GM18907 (cell line): ENCODE measurements around the gene ARHGAP28.

Experiments
- ATAC-seq: cut with Tn5 transposase; IDR thresholded peaks from one replicate; pipeline ENCODE4 v1.9.1; 2021; ENCODE audit warnings: mild to moderate bottlenecking, moderate library complexity; ENCODE audit not compliant: unreplicated experiment

ARHGAP28 gene

GRCh38 chr18:6729247-6730091 is at the start of gene ARHGAP28:
Gene ARHGAP28 (plus strand): TSS chr18:6729716. CDS start chr18:6729822, 106 bp downstream.
- ATAC-seq, result peak; percentile 86

GRCh38 chr18:6681331-6681875 is 48.1 kb upstream of the ARHGAP28 start:
- ATAC-seq, result no peak

- no peak for ATAC-seq
Observed at GRCh38 chr18:6682437-6683111, 46.9 kb upstream of the ARHGAP28 start.

GRCh38 chr18:6683112-6683876 is 46.2 kb upstream of the ARHGAP28 start:
- ATAC-seq, result no peak

GRCh38 chr18:6687676-6688075 is 41.8 kb upstream of the ARHGAP28 start:
- no peak for ATAC-seq

- ATAC-seq, result no peak
Observed at GRCh38 chr18:6708890-6709289, 20.6 kb upstream of the ARHGAP28 start.

- no peak for ATAC-seq
Observed at GRCh38 chr18:6711467-6711866, 18.0 kb upstream of the ARHGAP28 start.

- no peak for ATAC-seq
Observed at GRCh38 chr18:6712401-6712800, 17.1 kb upstream of the ARHGAP28 start.

- ATAC-seq, result no peak
Observed at GRCh38 chr18:6714010-6714409, 15.5 kb upstream of the ARHGAP28 start.

GRCh38 chr18:6718267-6718666 is 11.2 kb upstream of the ARHGAP28 start:
- no peak for ATAC-seq

GRCh38 chr18:6719098-6719846 is 10.2 kb upstream of the ARHGAP28 start:
- ATAC-seq, result no peak

- no peak for ATAC-seq
Observed at GRCh38 chr18:6719910-6720683, 9.4 kb upstream of the ARHGAP28 start.

- no peak for ATAC-seq
Observed at GRCh38 chr18:6721755-6722154, 7.8 kb upstream of the ARHGAP28 start.

- ATAC-seq, result no peak
Observed at GRCh38 chr18:6722690-6723089, 6.8 kb upstream of the ARHGAP28 start.

- ATAC-seq, result no peak
Observed at GRCh38 chr18:6724331-6724730, 5.2 kb upstream of the ARHGAP28 start.

- ATAC-seq, result no peak
Observed at GRCh38 chr18:6728331-6728730, 1.2 kb upstream of the ARHGAP28 start.

- no peak for ATAC-seq
Observed at GRCh38 chr18:6728809-6729246, 688 bp upstream of the ARHGAP28 start.

GRCh38 chr18:6730416-6731221 is 1.1 kb downstream of the ARHGAP28 start:
- no peak for ATAC-seq

GRCh38 chr18:6731222-6731596 is 1.7 kb downstream of the ARHGAP28 start:
- ATAC-seq, result no peak
